Liver (tissue), 9 donors: Measurements from ENCODE around the gene PRRG2. TPM values are rescaled to one million over a fixed set of nuclear protein-coding genes. Genes with fewer than 3 reads are reported as not detected.

Source experiments
- DNase-seq: peaks from one replicate; pipeline ENCODE4 v3.0.0-alpha.2; 2017; ENCODE audit warnings: low spot score
- H3K27ac ChIP-seq, 2 donors: one replicate each; pipeline ENCODE4 v1.7.0; 2013; ENCODE audit warnings: inconsistent platforms in 2 of 2, low read length in 2 of 2, control low read depth in 1 of 2, low read depth in 1 of 2, mild to moderate bottlenecking in 1 of 2
- H3K27me3 ChIP-seq, 4 donors: one replicate each; pipeline versions ENCODE4 v1.6.1 to v1.7.0; 2013; ENCODE audit warnings: low read length in 3 of 4, inconsistent platforms in 1 of 4, mild to moderate bottlenecking in 1 of 4, moderate library complexity in 1 of 4; ENCODE audit not compliant: control insufficient read depth in 4 of 4, insufficient read depth in 4 of 4
- H3K36me3 ChIP-seq, 4 donors: one replicate each; pipeline versions ENCODE4 v1.6.1 to v1.7.0; 2013; ENCODE audit warnings: low read length in 3 of 4, mild to moderate bottlenecking in 3 of 4, low read depth in 1 of 4, moderate library complexity in 1 of 4; ENCODE audit not compliant: control insufficient read depth in 4 of 4, insufficient read depth in 3 of 4
- H3K4me1 ChIP-seq, 4 donors: one replicate each; pipeline versions ENCODE4 v1.6.1 to v1.7.0; 2013; ENCODE audit warnings: low read length in 3 of 4, mild to moderate bottlenecking in 3 of 4, moderate library complexity in 1 of 4; ENCODE audit not compliant: control insufficient read depth in 4 of 4, insufficient read depth in 4 of 4
- H3K4me3 ChIP-seq, 3 donors: one replicate each; pipeline versions ENCODE4 v1.6.1 to v1.7.0; 2013; ENCODE audit warnings: low read length in 3 of 3, control low read depth in 1 of 3, low read depth in 1 of 3, mild to moderate bottlenecking in 1 of 3
- H3K9ac ChIP-seq, 2 donors: one replicate each; pipeline ENCODE4 v1.7.0; 2013; ENCODE audit warnings: low read length in 2 of 2, mild to moderate bottlenecking in 2 of 2, moderate library complexity in 2 of 2, control low read depth in 1 of 2, low read depth in 1 of 2
- H3K9me3 ChIP-seq, 4 donors: one replicate each; pipeline versions ENCODE4 v1.6.1 to v1.7.0; 2013; ENCODE audit warnings: low read length in 3 of 4; ENCODE audit not compliant: control insufficient read depth in 4 of 4
- ATF3 ChIP-seq: IDR thresholded peaks from 2 replicates; pipeline ENCODE4 v1.6.1; 2016; ENCODE audit warnings: antibody characterized with exemption
- EGR1 ChIP-seq, 2 donors: IDR thresholded peaks; 2 replicates each; pipeline ENCODE4 v1.6.1; 2016 to 2018; ENCODE audit warnings: antibody characterized with exemption in 2 of 2, low read depth in 2 of 2
- FOXA1 ChIP-seq: IDR thresholded peaks from 2 replicates; pipeline ENCODE4 v1.6.1; 2016; ENCODE audit warnings: antibody characterized with exemption
- FOXA2 ChIP-seq: IDR thresholded peaks from 2 replicates; pipeline ENCODE4 v1.6.1; 2016; ENCODE audit warnings: antibody characterized with exemption
- GABPA ChIP-seq, 2 donors: IDR thresholded peaks in 1 of 2; conservative IDR thresholded peaks in 1 of 2; 2 replicates each; pipeline ENCODE4 v1.6.1; 2016; ENCODE audit warnings: antibody characterized with exemption in 2 of 2, mild to moderate bottlenecking in 1 of 2, moderate library complexity in 1 of 2
- HNF4A ChIP-seq, 2 donors: conservative IDR thresholded peaks; 2 replicates each; pipeline ENCODE4 v1.6.1; 2016; ENCODE audit warnings: antibody characterized with exemption in 2 of 2, mild to moderate bottlenecking in 2 of 2
- HNF4G ChIP-seq: IDR thresholded peaks from 2 replicates; pipeline ENCODE4 v1.6.1; 2016; ENCODE audit warnings: antibody characterized with exemption
- JUND ChIP-seq, 2 donors: IDR thresholded peaks; 2 replicates each; pipeline ENCODE4 v1.6.1; 2016; ENCODE audit warnings: antibody characterized with exemption in 2 of 2
- NR2F2 ChIP-seq: IDR thresholded peaks from 2 replicates; pipeline ENCODE4 v1.6.1; 2016; ENCODE audit warnings: antibody characterized with exemption
- RAD21 ChIP-seq, 2 donors: IDR thresholded peaks; 2 replicates each; pipeline ENCODE4 v1.6.1; 2016; ENCODE audit warnings: antibody characterized with exemption in 2 of 2, mild to moderate bottlenecking in 2 of 2
- RXRA ChIP-seq, 2 donors: IDR thresholded peaks; 2 replicates each; pipeline ENCODE4 v1.6.1; 2017 to 2018; ENCODE audit warnings: antibody characterized with exemption in 2 of 2, mild to moderate bottlenecking in 1 of 2
- SP1 ChIP-seq: IDR thresholded peaks from 2 replicates; pipeline ENCODE4 v1.6.1; 2018; ENCODE audit warnings: antibody characterized with exemption, mild to moderate bottlenecking
- YY1 ChIP-seq: IDR thresholded peaks from 2 replicates; pipeline ENCODE4 v1.6.1; 2016; ENCODE audit warnings: antibody characterized with exemption, mild to moderate bottlenecking
- WGBS: extraction: QIAGEN DNeasy Blood & Tissue Kit; methylation state at CpG from one replicate; pipeline ENCODE4 v1.1.7; 2013; 5-methylcytosine and 5-hydroxymethylcytosine counted together
- polyA plus RNA-seq, 2 donors: library from polyadenylated mRNA; stranded (reverse) in 1 of 2; unstranded in 1 of 2; fragments of 200-250 nt in 1 of 2; fragments of >200 nt in 1 of 2; fragmentation: Nextera tagmentation in 1 of 2; extraction: Ambion mirVana in 1 of 2; gene quantifications; one replicate each; pipeline versions ENCODE4 v1.2.1 to v1.2.3, GENCODE V29; 2013 to 2015
- total RNA-seq, 2 donors: library from RNA; depleted of rRNA; stranded (reverse); fragments of >200 nt; gene quantifications; one replicate each; pipeline ENCODE4 v1.2.3, GENCODE V29; 2014
- TF ChIP-seq, protein P1 (sequence below): fragments of 150-350 bp; IDR thresholded peaks from 2 replicates; pipeline ENCODE4 v1.5.1; 2017; ENCODE audit warnings: improper control_type of control experiment, low read depth, low read length; ENCODE audit not compliant: missing input control
- TF ChIP-seq, protein P2 (sequence below): IDR thresholded peaks from 2 replicates; pipeline ENCODE4 v1.6.1; 2016; ENCODE audit warnings: antibody characterized with exemption
- donor health status: healthy.
- donor health status: healthy.
- donor health status: healthy.
- donor health status: healthy.
- donor health status: healthy.

Gene PRRG2
- total and polyA plus RNA-seq, 4 donors = 1.1 to 2.8 (median 2.1) TPM

DNA sequence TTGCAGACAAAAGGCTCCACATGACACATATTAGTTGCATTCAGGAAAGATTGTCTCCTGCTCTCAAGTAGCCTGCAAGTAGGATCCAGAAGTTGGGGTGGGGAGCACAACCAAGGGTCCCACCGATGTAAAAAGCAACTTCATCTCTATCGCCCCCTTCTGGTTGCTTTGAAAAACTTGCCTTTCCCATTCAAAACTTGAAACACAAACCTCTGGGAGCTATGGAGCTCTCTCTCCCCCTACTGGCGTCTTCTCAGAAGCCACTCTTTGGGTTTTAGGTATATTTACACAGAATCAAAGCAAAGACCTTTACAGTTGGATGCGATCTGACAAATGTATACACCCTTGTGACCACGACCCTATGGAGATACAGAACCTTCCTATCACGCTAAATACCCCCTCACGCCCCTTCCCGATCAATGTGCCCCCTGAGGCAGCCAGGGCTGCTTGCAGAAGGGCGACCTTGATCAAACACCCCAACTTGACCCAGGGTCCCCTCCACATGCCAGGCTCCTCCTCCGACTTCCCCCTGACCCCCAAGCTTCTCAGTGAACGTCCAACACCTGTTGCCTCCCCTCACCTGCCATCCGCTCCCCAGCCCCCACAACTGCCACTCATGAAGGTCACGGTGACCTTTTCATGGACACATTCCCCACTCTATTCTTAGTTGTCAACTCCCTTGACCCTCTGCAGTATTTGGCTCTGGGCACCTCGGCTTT is 10.8 kb upstream of the PRRG2 start:
- DNase-seq = peak; percentile 65
- TF ChIP-seq GABPA (IDR thresholded peaks at IDR 0.05 in 1 of 2, conservative IDR thresholded peaks at IDR 0.05 in 1 of 2) (no peak), SP1 (no peak), HNF4A (conservative IDR thresholded peaks at IDR 0.05) (peak in 1 of 2 donors; percentile 15), FOXA2 (peak; percentile 8), NR2F2 (peak; percentile 3), FOXA1 (no peak), HNF4G (no peak), RAD21 (IDR thresholded peaks at IDR 0.05) (peak; percentile 97 to 99), YY1 (no peak), RXRA (IDR thresholded peaks at IDR 0.05) (peak in 1 of 2 donors; percentile 8)
- TF ChIP-seq, protein P1, sequence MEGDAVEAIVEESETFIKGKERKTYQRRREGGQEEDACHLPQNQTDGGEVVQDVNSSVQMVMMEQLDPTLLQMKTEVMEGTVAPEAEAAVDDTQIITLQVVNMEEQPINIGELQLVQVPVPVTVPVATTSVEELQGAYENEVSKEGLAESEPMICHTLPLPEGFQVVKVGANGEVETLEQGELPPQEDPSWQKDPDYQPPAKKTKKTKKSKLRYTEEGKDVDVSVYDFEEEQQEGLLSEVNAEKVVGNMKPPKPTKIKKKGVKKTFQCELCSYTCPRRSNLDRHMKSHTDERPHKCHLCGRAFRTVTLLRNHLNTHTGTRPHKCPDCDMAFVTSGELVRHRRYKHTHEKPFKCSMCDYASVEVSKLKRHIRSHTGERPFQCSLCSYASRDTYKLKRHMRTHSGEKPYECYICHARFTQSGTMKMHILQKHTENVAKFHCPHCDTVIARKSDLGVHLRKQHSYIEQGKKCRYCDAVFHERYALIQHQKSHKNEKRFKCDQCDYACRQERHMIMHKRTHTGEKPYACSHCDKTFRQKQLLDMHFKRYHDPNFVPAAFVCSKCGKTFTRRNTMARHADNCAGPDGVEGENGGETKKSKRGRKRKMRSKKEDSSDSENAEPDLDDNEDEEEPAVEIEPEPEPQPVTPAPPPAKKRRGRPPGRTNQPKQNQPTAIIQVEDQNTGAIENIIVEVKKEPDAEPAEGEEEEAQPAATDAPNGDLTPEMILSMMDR = peak; percentile 99
- Histone ChIP-seq H3K27ac (no peak overlapping the region), H3K4me3 (no peak overlapping the region), H3K9me3 (no peaks in the 10 kb centered on the region), H3K9ac (no peak overlapping the region), H3K4me1 (peaks cover 0 to 16% (median 13%) of the 10 kb centered on the region in 4 donors), H3K36me3 (peaks cover 0 to 7% (median 3%) of the 10 kb centered on the region in 4 donors), H3K27me3 (no peaks in the 10 kb centered on the region)
- 25% methylated on average over 14 of the region's 14 CpGs for WGBS

GRCh38 chr19:49570997-49571676 is 10.0 kb upstream of the PRRG2 start:
- Histone ChIP-seq H3K9ac (no peak overlapping the region), H3K27ac (peak overlapping the region in 1 of 2 donors; percentile 61), H3K9me3 (no peaks in the 10 kb centered on the region), H3K4me1 (peaks cover 0 to 16% (median 13%) of the 10 kb centered on the region in 4 donors), H3K36me3 (peaks cover 0 to 10% (median 4%) of the 10 kb centered on the region in 4 donors), H3K4me3 (no peak overlapping the region), H3K27me3 (no peaks in the 10 kb centered on the region)
- no peak for DNase-seq
- 61% methylated on average over 11 of the region's 11 CpGs for WGBS
- TF ChIP-seq SP1 (peak; percentile 22), JUND (IDR thresholded peaks at IDR 0.05) (no peak), RAD21 (IDR thresholded peaks at IDR 0.05) (peak; percentile 67 to 71)
- TF ChIP-seq, protein P1 = peak; percentile 26

- H3K27ac ChIP-seq = no peak overlapping the region
- no peak for DNase-seq
- no peak overlapping the region for H3K4me3 ChIP-seq
- H3K27me3 ChIP-seq = no peaks in the 10 kb centered on the region
- no peak overlapping the region for H3K9ac ChIP-seq
- H3K36me3 ChIP-seq = peaks cover 0 to 10% (median 4%) of the 10 kb centered on the region in 4 donors
- no peaks in the 10 kb centered on the region for H3K9me3 ChIP-seq
- H3K4me1 ChIP-seq = peaks cover 0 to 16% (median 13%) of the 10 kb centered on the region in 4 donors
- 95% methylated on average over 7 of the region's 7 CpGs for WGBS
- no peak for TF ChIP-seq RXRA (IDR thresholded peaks at IDR 0.05)
- no peak for TF ChIP-seq ATF3
- TF ChIP-seq EGR1 (IDR thresholded peaks at IDR 0.05; ENCODE audit: low read depth in 2 of 2) = no peak
- TF ChIP-seq, protein P2, sequence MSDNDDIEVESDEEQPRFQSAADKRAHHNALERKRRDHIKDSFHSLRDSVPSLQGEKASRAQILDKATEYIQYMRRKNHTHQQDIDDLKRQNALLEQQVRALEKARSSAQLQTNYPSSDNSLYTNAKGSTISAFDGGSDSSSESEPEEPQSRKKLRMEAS = no peak
- TF ChIP-seq, protein P1 = no peak
- TF ChIP-seq SP1 = no peak
- no peak for TF ChIP-seq HNF4G
Measured at GRCh38 chr19:49573009-49573408, 8.1 kb upstream of the PRRG2 start.
